Activated B cell treated with CpG ODN at 0.5 μM for 24 hours (primary cell): ENCODE data around the gene SERTAD3. TPM values are rescaled to one million over a fixed set of nuclear protein-coding genes. Genes with fewer than 3 reads are reported as not detected.

Experiments used
- ATAC-seq: fragments of 200-7000 bp; cut with Tn5 transposase; one replicate; pipeline ENCODE4 v1.10.0; 2021; ENCODE audit warnings: low read depth, mild to moderate bottlenecking, moderate library complexity
- CTCF ChIA-PET: fragments of 350-600 bp; sonication (Branson Sonifier 250); formaldehyde crosslinking; loops from one replicate; lab custom pipeline; 2021; ENCODE audit warnings: antibody characterized with exemption; lab: Charles Lee
- POLR2A ChIA-PET: fragments of 350-600 bp; sonication (Branson Sonifier 250); formaldehyde crosslinking; loops from one replicate; lab custom pipeline; 2021; ENCODE audit warnings: antibody characterized with exemption; lab: Charles Lee
- DNase-seq: peaks from one replicate; pipeline ENCODE4 v3.0.0; 2022
- H3K27ac Mint-ChIP-seq: one replicate; pipeline ENCODE4 v1.8.0; 2020; ENCODE audit warnings: mixed read lengths
- H3K27me3 Mint-ChIP-seq: one replicate; pipeline ENCODE4 v1.8.0; 2021; ENCODE audit warnings: mixed read lengths
- H3K36me3 Mint-ChIP-seq: one replicate; pipeline ENCODE4 v1.8.0; 2021; ENCODE audit warnings: low read depth, mixed read lengths
- H3K4me1 Mint-ChIP-seq: one replicate; pipeline ENCODE4 v1.8.0; 2021; ENCODE audit warnings: mixed read lengths
- H3K4me3 Mint-ChIP-seq: one replicate; pipeline ENCODE4 v1.8.0; 2020; ENCODE audit warnings: mild to moderate bottlenecking, mixed read lengths
- H3K9me3 Mint-ChIP-seq: one replicate; pipeline ENCODE4 v1.8.0; 2020; ENCODE audit warnings: mixed read lengths
- intact Hi-C: fragments of 100-400 bp; cut with micrococcal nuclease; formaldehyde crosslinking; loops from one replicate; pipeline ENCODE4 v1.15.1; 2024
- total RNA-seq: library from RNA; stranded (reverse); gene quantifications from 2 replicates; pipeline ENCODE4 v1.2.3, GENCODE V29; 2022
- TF ChIP-seq, protein P1 (sequence below): fragments of 200-600 bp; IDR thresholded peaks from one replicate; pipeline ENCODE4 v1.8.0; 2022; ENCODE audit warnings: antibody characterized with exemption, mild to moderate bottlenecking

Gene SERTAD3
- total RNA-seq, 1 donor from 2014 or later, result 48.4 TPM

- ATAC-seq, result no peak
- POLR2A ChIA-PET, result interaction anchor here (0.6 kb wide), 1 partner anchor 10 kb away, joined by 3 read pairs; no protein-coding TSS in a partner anchor
Observed at GRCh38 chr19:40453151-40453735, 9.1 kb upstream of the SERTAD3 start.

DNA sequence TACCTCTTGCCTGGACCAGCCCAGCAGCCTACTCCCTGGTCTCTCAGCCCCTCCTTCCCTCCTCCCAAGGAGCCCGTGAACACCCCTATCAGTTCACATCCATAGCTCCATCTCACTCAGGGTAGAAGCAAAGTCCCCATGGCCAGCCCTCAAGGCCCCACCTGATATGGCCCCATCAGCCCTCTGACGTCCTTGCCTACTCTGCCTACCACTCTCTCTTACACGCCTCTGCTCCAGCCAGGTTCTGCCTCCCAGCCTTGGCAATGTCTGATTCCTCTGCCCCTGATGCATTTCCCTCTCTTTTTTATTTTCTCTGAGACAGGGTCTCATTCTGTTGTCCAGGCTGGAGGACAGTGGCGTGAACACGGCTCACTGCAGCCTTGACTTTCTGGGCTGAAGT lies 7.9 kb upstream of the SERTAD3 start:
- ChIA-PET POLR2A (no interaction called here), CTCF (no interaction called here)
- H3K36me3 Mint-ChIP-seq, result peaks cover 2% of the 10 kb centered on the region
- H3K9me3 Mint-ChIP-seq, result no peaks in the 10 kb centered on the region
- no peaks in the 10 kb centered on the region for H3K27me3 Mint-ChIP-seq
- H3K4me3 Mint-ChIP-seq, result no peak overlapping the region
- DNase-seq (no peak), ATAC-seq (no peak)
- intact Hi-C loops, result no loop called here
- no peaks in the 10 kb centered on the region for H3K4me1 Mint-ChIP-seq
- TF ChIP-seq, protein P1, sequence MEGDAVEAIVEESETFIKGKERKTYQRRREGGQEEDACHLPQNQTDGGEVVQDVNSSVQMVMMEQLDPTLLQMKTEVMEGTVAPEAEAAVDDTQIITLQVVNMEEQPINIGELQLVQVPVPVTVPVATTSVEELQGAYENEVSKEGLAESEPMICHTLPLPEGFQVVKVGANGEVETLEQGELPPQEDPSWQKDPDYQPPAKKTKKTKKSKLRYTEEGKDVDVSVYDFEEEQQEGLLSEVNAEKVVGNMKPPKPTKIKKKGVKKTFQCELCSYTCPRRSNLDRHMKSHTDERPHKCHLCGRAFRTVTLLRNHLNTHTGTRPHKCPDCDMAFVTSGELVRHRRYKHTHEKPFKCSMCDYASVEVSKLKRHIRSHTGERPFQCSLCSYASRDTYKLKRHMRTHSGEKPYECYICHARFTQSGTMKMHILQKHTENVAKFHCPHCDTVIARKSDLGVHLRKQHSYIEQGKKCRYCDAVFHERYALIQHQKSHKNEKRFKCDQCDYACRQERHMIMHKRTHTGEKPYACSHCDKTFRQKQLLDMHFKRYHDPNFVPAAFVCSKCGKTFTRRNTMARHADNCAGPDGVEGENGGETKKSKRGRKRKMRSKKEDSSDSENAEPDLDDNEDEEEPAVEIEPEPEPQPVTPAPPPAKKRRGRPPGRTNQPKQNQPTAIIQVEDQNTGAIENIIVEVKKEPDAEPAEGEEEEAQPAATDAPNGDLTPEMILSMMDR, result no peak
- no peak overlapping the region for H3K27ac Mint-ChIP-seq

More at GRCh38 chr19:40453151-40453735, 9.1 kb upstream of the SERTAD3 start:
- intact Hi-C loops, result no loop called here
- TF ChIP-seq, protein P1, result no peak
- no peak overlapping the region for H3K27ac Mint-ChIP-seq
- H3K9me3 Mint-ChIP-seq, result no peaks in the 10 kb centered on the region
- DNase-seq, result no peak
- peaks cover 2% of the 10 kb centered on the region for H3K36me3 Mint-ChIP-seq
- no peaks in the 10 kb centered on the region for H3K27me3 Mint-ChIP-seq
- H3K4me3 Mint-ChIP-seq, result no peak overlapping the region
- CTCF ChIA-PET, result interaction anchor here (1.3 to 1.7 kb wide), 2 partner anchors 11 to 33 kb away, joined by 4 to 8 read pairs; no protein-coding TSS in a partner anchor
- H3K4me1 Mint-ChIP-seq, result no peaks in the 10 kb centered on the region

GRCh38 chr19:40450664-40451063 lies 6.5 kb upstream of the SERTAD3 start:
- CTCF ChIA-PET, result no interaction called here
- H3K9me3 Mint-ChIP-seq, result no peaks in the 10 kb centered on the region
- no peaks in the 10 kb centered on the region for H3K27me3 Mint-ChIP-seq
- DNase-seq, result no peak
- TF ChIP-seq, protein P1, result no peak
- H3K27ac Mint-ChIP-seq, result no peak overlapping the region
- intact Hi-C loops, result no loop called here
- no peaks in the 10 kb centered on the region for H3K4me1 Mint-ChIP-seq
- no peak for ATAC-seq
- H3K4me3 Mint-ChIP-seq, result no peak overlapping the region
- POLR2A ChIA-PET, result no interaction called here
- peaks cover 2% of the 10 kb centered on the region for H3K36me3 Mint-ChIP-seq

- no peaks in the 10 kb centered on the region for H3K9me3 Mint-ChIP-seq
- H3K4me1 Mint-ChIP-seq, result peaks cover 6% of the 10 kb centered on the region
- DNase-seq, result no peak
- H3K4me3 Mint-ChIP-seq, result no peak overlapping the region
- H3K36me3 Mint-ChIP-seq, result peaks cover 2% of the 10 kb centered on the region
- ChIA-PET CTCF (no interaction called here), POLR2A (interaction anchor here (0.7 kb wide), 1 partner anchor 121 kb away, joined by 3 read pairs; no protein-coding TSS in a partner anchor)
- H3K27me3 Mint-ChIP-seq, result no peaks in the 10 kb centered on the region
- no peak overlapping the region for H3K27ac Mint-ChIP-seq
- TF ChIP-seq, protein P1, result no peak
- no peak for ATAC-seq
- intact Hi-C loops, result no loop called here
Observed at GRCh38 chr19:40449506-40449905, 5.4 kb upstream of the SERTAD3 start.

- intact Hi-C loops, result no loop called here
- ATAC-seq (no peak), DNase-seq (no peak)
- no peak overlapping the region for H3K27ac Mint-ChIP-seq
- ChIA-PET POLR2A (no interaction called here), CTCF (interaction anchor here (0.7 kb wide), 1 partner anchor 26 kb away, joined by 4 read pairs; no protein-coding TSS in a partner anchor)
- H3K4me1 Mint-ChIP-seq, result peaks cover 20% of the 10 kb centered on the region
- no peaks in the 10 kb centered on the region for H3K9me3 Mint-ChIP-seq
- H3K4me3 Mint-ChIP-seq, result no peak overlapping the region
- H3K27me3 Mint-ChIP-seq, result no peaks in the 10 kb centered on the region
- TF ChIP-seq, protein P1, result no peak
- peaks cover 28% of the 10 kb centered on the region for H3K36me3 Mint-ChIP-seq
Observed at GRCh38 chr19:40446263-40446784, 2.2 kb upstream of the SERTAD3 start.
